SK-N-SH treated with all-trans-retinoic acid at 6 μM for 48 hours (cell line): ENCODE results near the gene CASP10.

Source experiments
- ARNTL ChIP-seq: fragments of 450-650 bp; formaldehyde crosslinking; IDR thresholded peaks from 2 replicates; pipeline ENCODE4 v1.5.0; 2020; ENCODE audit warnings: low read depth, mild to moderate bottlenecking, moderate library complexity, borderline replicate concordance
- CREB5 ChIP-seq: fragments of 250-450 bp; sonication (Bioruptor Pico); IDR thresholded peaks from 2 replicates; pipeline ENCODE4 v1.5.1; 2020; ENCODE audit warnings: low read depth, mild to moderate bottlenecking, moderate library complexity
- CSRNP3 ChIP-seq: fragments of 250-450 bp; sonication (Bioruptor Pico); IDR thresholded peaks from 2 replicates; pipeline ENCODE4 v1.5.1; 2021; ENCODE audit warnings: mild to moderate bottlenecking, moderate library complexity
- OSR1 ChIP-seq: fragments of 250-450 bp; sonication (Bioruptor Pico); IDR thresholded peaks from 2 replicates; pipeline ENCODE4 v1.8.0; 2022; ENCODE audit warnings: moderate library complexity, mild to moderate bottlenecking, inconsistent platforms
- PPARA ChIP-seq: fragments of 250-450 bp; sonication (Bioruptor Pico); IDR thresholded peaks from 2 replicates; pipeline ENCODE4 v1.5.0; 2020; ENCODE audit warnings: mild to moderate bottlenecking, borderline replicate concordance
- TCF4 ChIP-seq: fragments of 250-450 bp; sonication (Bioruptor Pico); IDR thresholded peaks from 2 replicates; pipeline ENCODE4 v1.8.0; 2021; ENCODE audit warnings: mild to moderate bottlenecking, moderate library complexity, borderline replicate concordance
- TOX ChIP-seq: fragments of 250-450 bp; sonication (Bioruptor Pico); IDR thresholded peaks from 2 replicates; pipeline ENCODE4 v1.8.0; 2021; ENCODE audit warnings: mild to moderate bottlenecking, moderate library complexity, borderline replicate concordance
- ZC3H10 ChIP-seq: fragments of 250-450 bp; sonication (Bioruptor Pico); IDR thresholded peaks from 2 replicates; pipeline ENCODE4 v1.5.1; 2021; ENCODE audit warnings: mild to moderate bottlenecking, moderate library complexity
- ZFP3 ChIP-seq: fragments of 250-450 bp; sonication (Bioruptor Pico); IDR thresholded peaks from 2 replicates; pipeline ENCODE4 v1.5.0; 2020; ENCODE audit warnings: mild to moderate bottlenecking, moderate library complexity
- ZFP30 ChIP-seq: fragments of 450-650 bp; formaldehyde crosslinking; IDR thresholded peaks from 2 replicates; pipeline ENCODE4 v1.5.0; 2022; ENCODE audit warnings: mild to moderate bottlenecking, moderate library complexity
- ZNF565 ChIP-seq: fragments of 450-650 bp; formaldehyde crosslinking; conservative IDR thresholded peaks from 2 replicates; pipeline ENCODE4 v1.5.0; 2020; ENCODE audit warnings: low read depth, mild to moderate bottlenecking, moderate library complexity
- ZNF70 ChIP-seq: fragments of 450-650 bp; formaldehyde crosslinking; IDR thresholded peaks from 2 replicates; pipeline ENCODE4 v1.5.0; 2020; ENCODE audit warnings: mild to moderate bottlenecking, moderate library complexity
- TF ChIP-seq, protein P1 (sequence below): fragments of 250-450 bp; sonication (Bioruptor Pico); IDR thresholded peaks from 2 replicates; pipeline ENCODE4 v1.5.0; 2020; ENCODE audit warnings: mild to moderate bottlenecking, moderate library complexity
- TF ChIP-seq, protein P2 (sequence below): fragments of 250-450 bp; sonication (Bioruptor Pico); IDR thresholded peaks from 2 replicates; pipeline ENCODE4 v1.8.0; 2020; ENCODE audit warnings: mild to moderate bottlenecking, moderate library complexity, borderline replicate concordance

- TF ChIP-seq ZC3H10 (CRISPR knock-in tag) (no peak), PPARA (no peak), ZFP3 (CRISPR knock-in tag) (no peak), TCF4 (no peak), OSR1 (CRISPR knock-in tag) (no peak), ZNF565 (CRISPR knock-in tag) (no peak), CSRNP3 (CRISPR knock-in tag) (no peak), CREB5 (CRISPR knock-in tag) (no peak), ARNTL (CRISPR knock-in tag) (no peak), ZFP30 (no peak), TOX (CRISPR knock-in tag) (no peak), ZNF70 (CRISPR knock-in tag) (no peak)
- TF ChIP-seq, protein P1, sequence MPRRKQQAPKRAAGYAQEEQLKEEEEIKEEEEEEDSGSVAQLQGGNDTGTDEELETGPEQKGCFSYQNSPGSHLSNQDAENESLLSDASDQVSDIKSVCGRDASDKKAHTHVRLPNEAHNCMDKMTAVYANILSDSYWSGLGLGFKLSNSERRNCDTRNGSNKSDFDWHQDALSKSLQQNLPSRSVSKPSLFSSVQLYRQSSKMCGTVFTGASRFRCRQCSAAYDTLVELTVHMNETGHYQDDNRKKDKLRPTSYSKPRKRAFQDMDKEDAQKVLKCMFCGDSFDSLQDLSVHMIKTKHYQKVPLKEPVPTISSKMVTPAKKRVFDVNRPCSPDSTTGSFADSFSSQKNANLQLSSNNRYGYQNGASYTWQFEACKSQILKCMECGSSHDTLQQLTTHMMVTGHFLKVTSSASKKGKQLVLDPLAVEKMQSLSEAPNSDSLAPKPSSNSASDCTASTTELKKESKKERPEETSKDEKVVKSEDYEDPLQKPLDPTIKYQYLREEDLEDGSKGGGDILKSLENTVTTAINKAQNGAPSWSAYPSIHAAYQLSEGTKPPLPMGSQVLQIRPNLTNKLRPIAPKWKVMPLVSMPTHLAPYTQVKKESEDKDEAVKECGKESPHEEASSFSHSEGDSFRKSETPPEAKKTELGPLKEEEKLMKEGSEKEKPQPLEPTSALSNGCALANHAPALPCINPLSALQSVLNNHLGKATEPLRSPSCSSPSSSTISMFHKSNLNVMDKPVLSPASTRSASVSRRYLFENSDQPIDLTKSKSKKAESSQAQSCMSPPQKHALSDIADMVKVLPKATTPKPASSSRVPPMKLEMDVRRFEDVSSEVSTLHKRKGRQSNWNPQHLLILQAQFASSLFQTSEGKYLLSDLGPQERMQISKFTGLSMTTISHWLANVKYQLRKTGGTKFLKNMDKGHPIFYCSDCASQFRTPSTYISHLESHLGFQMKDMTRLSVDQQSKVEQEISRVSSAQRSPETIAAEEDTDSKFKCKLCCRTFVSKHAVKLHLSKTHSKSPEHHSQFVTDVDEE (CRISPR knock-in tag) = no peak
- TF ChIP-seq, protein P2, sequence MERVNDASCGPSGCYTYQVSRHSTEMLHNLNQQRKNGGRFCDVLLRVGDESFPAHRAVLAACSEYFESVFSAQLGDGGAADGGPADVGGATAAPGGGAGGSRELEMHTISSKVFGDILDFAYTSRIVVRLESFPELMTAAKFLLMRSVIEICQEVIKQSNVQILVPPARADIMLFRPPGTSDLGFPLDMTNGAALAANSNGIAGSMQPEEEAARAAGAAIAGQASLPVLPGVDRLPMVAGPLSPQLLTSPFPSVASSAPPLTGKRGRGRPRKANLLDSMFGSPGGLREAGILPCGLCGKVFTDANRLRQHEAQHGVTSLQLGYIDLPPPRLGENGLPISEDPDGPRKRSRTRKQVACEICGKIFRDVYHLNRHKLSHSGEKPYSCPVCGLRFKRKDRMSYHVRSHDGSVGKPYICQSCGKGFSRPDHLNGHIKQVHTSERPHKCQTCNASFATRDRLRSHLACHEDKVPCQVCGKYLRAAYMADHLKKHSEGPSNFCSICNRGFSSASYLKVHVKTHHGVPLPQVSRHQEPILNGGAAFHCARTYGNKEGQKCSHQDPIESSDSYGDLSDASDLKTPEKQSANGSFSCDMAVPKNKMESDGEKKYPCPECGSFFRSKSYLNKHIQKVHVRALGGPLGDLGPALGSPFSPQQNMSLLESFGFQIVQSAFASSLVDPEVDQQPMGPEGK = no peak
These were observed 4.0 kb downstream of the CASP10 start for GRCh38 chr2:201186982-201187381.
